IPS DF 6.9 (cell line): ENCODE measurements around the gene OTOGL.
A peak's percentile ranks its signal among the peaks of the same experiment; 100 is the strongest.
"Not testable (repeated sequence)": the region's sequence is repeated elsewhere in the genome, so short reads cannot be mapped to it uniquely, and the experiment has no call there.

Source experiments
- DNase-seq: peaks from one replicate; pipeline ENCODE4 v3.0.0-alpha.2; 2013; ENCODE audit warnings: low read depth, low spot score
- H3K27ac ChIP-seq: one replicate; pipeline ENCODE4 v1.5.1; 2013; ENCODE audit warnings: low read length, control low read depth
- H3K27me3 ChIP-seq: 2 replicates; pipeline ENCODE4 v1.6.1; 2013; ENCODE audit warnings: mild to moderate bottlenecking, low read length; ENCODE audit not compliant: control insufficient read depth, insufficient read depth
- H3K36me3 ChIP-seq: 2 replicates; pipeline ENCODE4 v1.6.1; 2013; ENCODE audit warnings: low read length; ENCODE audit not compliant: control insufficient read depth, insufficient read depth
- H3K4me1 ChIP-seq: 2 replicates; pipeline ENCODE4 v1.6.1; 2013; ENCODE audit warnings: low read length; ENCODE audit not compliant: control insufficient read depth, insufficient read depth
- H3K4me3 ChIP-seq: 2 replicates; pipeline ENCODE4 v1.5.1; 2013; ENCODE audit warnings: mild to moderate bottlenecking, low read length
- H3K9me3 ChIP-seq: 2 replicates; pipeline ENCODE4 v1.6.1; 2013; ENCODE audit warnings: low read length, inconsistent platforms; ENCODE audit not compliant: control insufficient read depth, insufficient read depth
- WGBS: extraction: QIAGEN DNeasy Blood & Tissue Kit; methylation state at CpG from one replicate; pipeline ENCODE4 v1.1.7; 2013; ENCODE audit warnings: mixed read lengths, missing lambda C conversion rate; ENCODE audit not compliant: insufficient read length, insufficient coverage; 5-methylcytosine and 5-hydroxymethylcytosine counted together

OTOGL gene

DNA sequence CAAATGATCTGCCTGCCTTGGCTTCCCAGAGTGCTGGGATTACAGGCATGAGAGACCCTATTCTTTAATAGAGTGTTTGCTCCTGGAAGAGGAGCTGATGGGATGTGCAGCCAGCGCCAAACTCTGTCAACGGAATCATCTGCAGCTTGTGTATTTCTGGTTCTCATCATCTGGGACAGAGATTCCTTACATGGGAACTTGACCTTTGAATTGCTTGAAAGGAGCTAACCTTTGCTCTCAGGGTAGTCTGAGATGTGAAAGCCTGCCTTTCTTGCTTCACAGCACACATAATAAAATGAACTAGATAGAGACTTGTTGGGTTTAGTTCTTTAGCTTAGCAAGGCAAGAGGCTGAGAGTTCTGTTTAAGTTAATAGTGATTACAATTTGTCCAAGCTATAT lies 120.0 kb downstream of the OTOGL start:
- Histone ChIP-seq H3K4me1 (peaks cover 2% of the 10 kb centered on the region; the same call in 1 of the 2 replicates), H3K27me3 (no peaks in the 10 kb centered on the region), H3K4me3 (no peak overlapping the region), H3K9me3 (no peaks in the 10 kb centered on the region), H3K36me3 (no peaks in the 10 kb centered on the region), H3K27ac (no peak overlapping the region)
- no CpG with 5 or more reads among the region's 2 CpGs for WGBS
- DNase-seq, result no peak

- no peak for DNase-seq
- H3K4me3 ChIP-seq, result no peak overlapping the region
- no CpG with 5 or more reads among the region's 3 CpGs for WGBS
- H3K27me3 ChIP-seq, result no peaks in the 10 kb centered on the region
- no peaks in the 10 kb centered on the region for H3K9me3 ChIP-seq
- no peaks in the 10 kb centered on the region for H3K4me1 ChIP-seq
- H3K27ac ChIP-seq, result no peak overlapping the region
- H3K36me3 ChIP-seq, result no peaks in the 10 kb centered on the region
Measured at GRCh38 chr12:80222261-80222660, 122.9 kb downstream of the OTOGL start.

DNA sequence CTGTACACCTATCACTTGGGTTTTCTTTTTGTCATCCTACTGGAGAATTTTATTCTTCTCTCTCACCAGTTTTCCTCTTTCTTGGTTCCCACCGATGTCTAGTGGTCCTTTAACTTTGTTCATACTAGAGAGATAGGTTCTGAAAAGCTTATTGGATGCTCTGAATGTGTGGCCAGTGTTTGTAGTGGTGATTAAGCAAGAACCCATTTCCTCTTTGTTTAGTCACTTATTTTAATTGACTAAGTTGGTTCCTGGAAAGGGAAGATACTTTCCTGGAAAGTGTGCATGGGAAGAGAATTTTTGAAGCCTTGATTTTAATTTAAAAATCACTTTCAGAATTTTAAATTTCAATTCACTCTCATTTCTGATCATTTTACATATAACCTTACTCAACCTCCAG lies 127.2 kb downstream of the OTOGL start:
- no peak for DNase-seq
- H3K4me3 ChIP-seq, result no peak overlapping the region
- H3K4me1 ChIP-seq, result no peaks in the 10 kb centered on the region
- H3K9me3 ChIP-seq, result no peaks in the 10 kb centered on the region
- WGBS, result no CpG with 5 or more reads among the region's 1 CpG
- H3K27ac ChIP-seq, result no peak overlapping the region
- no peaks in the 10 kb centered on the region for H3K27me3 ChIP-seq
- H3K36me3 ChIP-seq, result no peaks in the 10 kb centered on the region

- WGBS, result no CpG with 5 or more reads among the region's 4 CpGs
- H3K4me3 ChIP-seq, H3K36me3 ChIP-seq, DNase-seq, H3K27ac ChIP-seq, H3K9me3 ChIP-seq, H3K4me1 ChIP-seq, H3K27me3 ChIP-seq: not testable (repeated sequence)
Measured at GRCh38 chr12:80227904-80228303, 128.6 kb downstream of the OTOGL start.

- H3K4me3 ChIP-seq, result no peak overlapping the region
- no peak overlapping the region for H3K27ac ChIP-seq
- H3K36me3 ChIP-seq, result no peaks in the 10 kb centered on the region
- no peaks in the 10 kb centered on the region for H3K4me1 ChIP-seq
- WGBS, result no CpG with 5 or more reads among the region's 3 CpGs
- no peaks in the 10 kb centered on the region for H3K27me3 ChIP-seq
- no peaks in the 10 kb centered on the region for H3K9me3 ChIP-seq
- DNase-seq, result peak; percentile 41
Measured at GRCh38 chr12:80230068-80230467, 130.7 kb downstream of the OTOGL start.

- Histone ChIP-seq H3K9me3 (no peaks in the 10 kb centered on the region), H3K36me3 (no peaks in the 10 kb centered on the region), H3K4me3 (no peak overlapping the region), H3K27me3 (no peaks in the 10 kb centered on the region), H3K4me1 (no peaks in the 10 kb centered on the region), H3K27ac (no peak overlapping the region)
- no CpG with 5 or more reads among the region's 1 CpG for WGBS
- no peak for DNase-seq
Measured at GRCh38 chr12:80232837-80233236, 133.5 kb downstream of the OTOGL start.

GRCh38 chr12:80233926-80234325 lies 134.6 kb downstream of the OTOGL start:
- DNase-seq, result no peak
- Histone ChIP-seq H3K4me3 (no peak overlapping the region), H3K4me1 (no peaks in the 10 kb centered on the region), H3K36me3 (no peaks in the 10 kb centered on the region), H3K27me3 (no peaks in the 10 kb centered on the region), H3K9me3 (no peaks in the 10 kb centered on the region), H3K27ac (no peak overlapping the region)

GRCh38 chr12:80234667-80235066 lies 135.3 kb downstream of the OTOGL start:
- Histone ChIP-seq H3K4me1 (no peaks in the 10 kb centered on the region), H3K27ac (no peak overlapping the region), H3K27me3 (no peaks in the 10 kb centered on the region), H3K36me3 (no peaks in the 10 kb centered on the region), H3K4me3 (no peak overlapping the region), H3K9me3 (no peaks in the 10 kb centered on the region)
- DNase-seq, result no peak
- WGBS, result no CpG with 5 or more reads among the region's 3 CpGs

- Histone ChIP-seq H3K36me3 (no peaks in the 10 kb centered on the region), H3K4me1 (no peaks in the 10 kb centered on the region), H3K27me3 (no peaks in the 10 kb centered on the region), H3K4me3 (no peak overlapping the region), H3K27ac (no peak overlapping the region), H3K9me3 (no peaks in the 10 kb centered on the region)
- no peak for DNase-seq
Measured at GRCh38 chr12:80235944-80236343, 136.6 kb downstream of the OTOGL start.

- Histone ChIP-seq H3K9me3 (no peaks in the 10 kb centered on the region), H3K27me3 (no peaks in the 10 kb centered on the region), H3K4me1 (no peaks in the 10 kb centered on the region), H3K36me3 (no peaks in the 10 kb centered on the region), H3K27ac (no peak overlapping the region), H3K4me3 (no peak overlapping the region)
- DNase-seq, result no peak
Measured at GRCh38 chr12:80239867-80240266, 140.5 kb downstream of the OTOGL start.

- Histone ChIP-seq H3K27ac (no peak overlapping the region), H3K36me3 (no peaks in the 10 kb centered on the region), H3K9me3 (no peaks in the 10 kb centered on the region), H3K27me3 (no peaks in the 10 kb centered on the region), H3K4me3 (no peak overlapping the region), H3K4me1 (no peaks in the 10 kb centered on the region)
- DNase-seq, result no peak
- WGBS, result no CpG with 5 or more reads among the region's 5 CpGs
Measured at GRCh38 chr12:80241576-80242273, 142.4 kb downstream of the OTOGL start.
